Cardiac muscle cell (in vitro differentiated cells and primary cell): ENCODE measurements around the gene CA7. TPM values are rescaled to one million over a fixed set of nuclear protein-coding genes. Genes with fewer than 3 reads are reported as not detected.

Experiments used
- DNase-seq, 2 donors: peaks; one replicate each; pipeline versions ENCODE4 v3.0.0 to v3.0.0-alpha.2; 2010 to 2017; ENCODE audit warnings: low read depth in 1 of 2, low spot score in 1 of 2
- H3K27ac ChIP-seq: fragments of 200-600 bp; sonication (generic); 2 replicates; pipeline ENCODE4 v1.5.1; 2016
- H3K27me3 ChIP-seq: fragments of 200-600 bp; sonication (generic); 2 replicates; pipeline ENCODE4 v1.6.0; 2016; ENCODE audit warnings: control low read depth
- H3K36me3 ChIP-seq: fragments of 200-600 bp; sonication (generic); 2 replicates; pipeline ENCODE4 v1.5.1; 2016; ENCODE audit warnings: control low read depth
- H3K4me1 ChIP-seq: fragments of 200-600 bp; sonication (generic); 2 replicates; pipeline ENCODE4 v1.8.1; 2017; ENCODE audit warnings: low read depth, mild to moderate bottlenecking, mixed run types
- H3K4me3 ChIP-seq: fragments of 200-600 bp; sonication (generic); 2 replicates; pipeline ENCODE4 v1.5.1; 2016; ENCODE audit warnings: mild to moderate bottlenecking
- H3K9me3 ChIP-seq: fragments of 200-600 bp; sonication (generic); 2 replicates; pipeline ENCODE4 v1.5.1; 2017; ENCODE audit warnings: low read depth, mild to moderate bottlenecking, control low read depth
- CTCF ChIP-seq: IDR thresholded peaks from 2 replicates; pipeline ENCODE4 v1.5.1; 2012; ENCODE audit warnings: low read depth, mild to moderate bottlenecking, low read length
- polyA plus RNA-seq: library from polyadenylated mRNA; unstranded; fragments of >200 nt; fragmentation: Nextera tagmentation; extraction: Ambion mirVana; gene quantifications from 2 replicates; pipeline ENCODE4 v1.2.1, GENCODE V29; 2016
- total RNA-seq: library from RNA; depleted of rRNA; stranded (reverse); fragments of >200 nt; gene quantifications from 2 replicates; pipeline ENCODE4 v1.2.3, GENCODE V29; 2016

CA7 gene
- total and polyA plus RNA-seq, 2 experiments from 2014 or later: 0.27 to 1.2 TPM

DNA sequence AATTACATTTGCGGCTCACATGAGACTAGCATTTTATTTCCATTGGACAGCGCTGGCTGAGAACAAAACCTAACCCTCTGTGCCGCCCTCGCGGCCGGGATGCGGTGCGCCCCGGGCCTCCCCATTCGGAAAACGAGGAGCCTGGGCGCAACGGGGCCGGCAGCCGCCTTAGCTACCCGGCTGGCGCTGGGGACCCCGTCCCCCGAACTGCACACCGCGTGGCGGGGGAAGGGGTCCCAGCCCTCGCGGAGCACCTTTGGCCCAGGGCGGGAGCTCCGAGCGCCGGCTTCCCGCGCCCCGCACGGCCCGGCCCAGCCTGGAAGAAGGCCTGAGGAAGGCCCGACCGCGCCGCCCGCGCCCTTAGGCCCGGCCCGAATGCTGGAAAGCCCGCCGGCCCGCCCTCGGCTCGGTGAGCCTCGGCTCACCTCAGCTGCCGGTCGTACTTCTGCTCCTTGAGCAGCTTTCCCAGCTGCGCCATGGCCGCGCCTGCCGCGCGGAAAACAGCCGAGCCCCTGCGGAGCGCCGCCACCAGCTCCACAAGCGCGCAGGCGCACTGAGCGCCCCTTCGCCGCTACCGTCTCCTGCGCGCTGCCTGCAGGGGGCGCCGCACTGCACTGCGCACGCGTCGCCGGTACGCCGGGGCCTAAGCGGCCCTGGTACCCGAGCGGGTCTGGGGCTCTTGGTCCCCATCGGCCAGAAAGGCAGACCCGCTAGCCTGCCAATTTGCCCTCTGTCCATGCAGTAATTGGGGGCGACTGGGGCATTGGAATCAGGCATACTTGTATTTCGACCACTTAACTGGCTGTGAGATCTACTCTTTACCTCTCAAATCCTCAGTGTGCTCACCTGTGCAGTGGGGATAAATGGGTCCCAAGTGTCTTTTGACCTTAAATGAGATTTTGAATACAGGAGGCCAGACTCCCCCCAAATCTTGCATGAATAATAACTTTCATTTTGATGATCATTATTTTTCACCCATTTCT is 13.5 kb upstream of the CA7 start, which contains the start of gene NAE1:
Gene NAE1, minus strand, starts transcription at position 555 of the 983 bp plus-strand sequence. Its CDS starts 77 bp downstream, at position 478.
- peaks cover 7% of the 10 kb centered on the region for H3K36me3 ChIP-seq
- peak; percentile 92 to 95 for DNase-seq
- H3K27me3 ChIP-seq: peaks cover 4% of the 10 kb centered on the region
- peak within 1 kb of the TSS; percentile 66 for H3K4me3 ChIP-seq
- no peaks in the 10 kb centered on the region for H3K9me3 ChIP-seq
- peak within 1 kb of the TSS; percentile 90 for H3K27ac ChIP-seq
- H3K4me1 ChIP-seq: peaks cover 8% of the 10 kb centered on the region
- TF ChIP-seq CTCF: peak; percentile 97

DNA sequence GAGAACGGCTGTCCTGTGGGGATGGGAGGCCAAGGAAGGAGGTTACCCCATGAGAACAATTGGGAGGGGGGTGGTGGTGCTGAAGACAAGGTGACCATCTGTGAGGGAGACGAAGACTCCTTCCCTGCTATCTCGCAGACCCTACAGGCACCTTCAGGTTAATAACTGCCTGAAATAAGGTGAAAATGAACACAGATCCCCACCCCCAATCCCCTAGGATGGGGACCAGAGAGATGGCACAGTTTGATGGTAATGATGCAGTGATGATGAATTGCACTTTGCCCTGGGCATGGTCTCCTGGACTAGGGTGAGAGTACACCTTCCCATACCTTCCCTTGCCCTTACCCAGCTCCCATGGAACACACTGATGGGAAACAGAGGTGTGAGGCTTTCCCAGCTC is 12.0 kb upstream of the CA7 start:
- no peak overlapping the region for H3K4me3 ChIP-seq
- no peak for DNase-seq
- H3K27ac ChIP-seq: no peak overlapping the region
- no peaks in the 10 kb centered on the region for H3K36me3 ChIP-seq
- H3K4me1 ChIP-seq: peaks cover 8% of the 10 kb centered on the region
- H3K9me3 ChIP-seq: no peaks in the 10 kb centered on the region
- no peak for TF ChIP-seq CTCF
- peaks cover 4% of the 10 kb centered on the region for H3K27me3 ChIP-seq

GRCh38 chr16:66832661-66833305 is 11.4 kb upstream of the CA7 start:
- H3K4me1 ChIP-seq: peaks cover 8% of the 10 kb centered on the region
- no peak for DNase-seq
- peaks cover 4% of the 10 kb centered on the region for H3K27me3 ChIP-seq
- H3K4me3 ChIP-seq: no peak overlapping the region
- H3K27ac ChIP-seq: no peak overlapping the region
- TF ChIP-seq CTCF: no peak
- no peaks in the 10 kb centered on the region for H3K36me3 ChIP-seq
- no peaks in the 10 kb centered on the region for H3K9me3 ChIP-seq

- peaks cover 11% of the 10 kb centered on the region for H3K27me3 ChIP-seq
- H3K9me3 ChIP-seq: no peaks in the 10 kb centered on the region
- H3K27ac ChIP-seq: no peak overlapping the region
- no peak overlapping the region for H3K4me3 ChIP-seq
- H3K4me1 ChIP-seq: no peaks in the 10 kb centered on the region
- no peak for TF ChIP-seq CTCF
- no peaks in the 10 kb centered on the region for H3K36me3 ChIP-seq
- no peak for DNase-seq
These were observed 9.5 kb upstream of the CA7 start for GRCh38 chr16:66834746-66835145.

DNA sequence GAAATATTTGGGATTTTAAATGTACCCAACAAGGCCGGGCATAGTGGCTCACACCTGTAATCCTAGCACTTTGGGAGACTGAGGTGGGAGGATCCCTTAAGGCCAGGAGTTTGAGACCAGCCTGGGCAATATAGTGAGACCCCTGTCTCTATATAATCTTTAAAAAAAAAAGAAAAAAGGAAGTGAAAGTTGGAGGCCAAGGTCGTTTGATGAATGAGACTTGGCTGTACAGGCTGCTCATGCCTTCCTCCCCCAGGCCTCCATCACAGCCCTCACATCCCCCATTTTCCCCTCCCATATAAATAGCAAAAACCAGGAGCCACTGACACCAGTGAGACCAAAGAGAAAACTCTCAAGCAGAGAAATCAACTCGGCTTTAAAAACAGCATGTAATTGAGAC is 3.3 kb upstream of the CA7 start:
- Histone ChIP-seq H3K27ac (no peak overlapping the region), H3K4me1 (peaks cover 4% of the 10 kb centered on the region), H3K27me3 (peaks cover 63% of the 10 kb centered on the region), H3K9me3 (no peaks in the 10 kb centered on the region), H3K36me3 (no peaks in the 10 kb centered on the region), H3K4me3 (no peak overlapping the region)
- no peak for TF ChIP-seq CTCF
- no peak for DNase-seq
